Tibial nerve (tissue), 4 donors: ENCODE measurements around the gene FHL3.

ENCODE experiments used
- CTCF ChIP-seq, 5 experiments: fragments of 200-600 bp in 3 of 5; fragments of 450-650 bp in 2 of 5; sonication (generic) in 3 of 5; IDR thresholded peaks; one replicate each; pipeline ENCODE4 v1.5.1; 2016 to 2019; ENCODE audit warnings: antibody characterized with exemption in 5 of 5, mild to moderate bottlenecking in 3 of 5, moderate library complexity in 2 of 5
- EP300 ChIP-seq, 2 donors: sonication (generic); formaldehyde crosslinking; IDR thresholded peaks; one replicate each; pipeline ENCODE4 v1.6.1; 2017; ENCODE audit warnings: antibody characterized with exemption in 2 of 2, mild to moderate bottlenecking in 1 of 2

- TF ChIP-seq CTCF (IDR thresholded peaks at IDR 0.05) (no peak), EP300 (IDR thresholded peaks at IDR 0.05) (peak; percentile 14 to 72)
Observed at GRCh38 chr1:38039331-38040088, 34.2 kb upstream of the FHL3 start.
